Tibial artery (tissue), 4 donors: ENCODE data around the gene MTHFD1L.
"Not testable (repeated sequence)": the region's sequence is repeated elsewhere in the genome, so short reads cannot be mapped to it uniquely, and the experiment has no call there.

Experiments used
- DNase-seq, 2 donors: peaks; one replicate each; pipeline ENCODE4 v3.0.0-alpha.2; 2019
- H3K27ac ChIP-seq, 2 donors: fragments of 200-600 bp; sonication (generic) in 1 of 2; 1 replicate in 1 of 2; 2 replicates in 1 of 2; pipeline ENCODE4 v1.5.1; 2018 to 2019; ENCODE audit warnings: mild to moderate bottlenecking in 1 of 2
- H3K27me3 ChIP-seq, 2 donors: fragments of 200-600 bp; sonication (generic) in 1 of 2; one replicate each; pipeline versions ENCODE4 v1.5.1 to v1.6.0; 2016 to 2019
- H3K36me3 ChIP-seq, 3 donors: fragments of 200-600 bp; sonication (generic) in 2 of 3; one replicate each; pipeline ENCODE4 v1.5.1; 2016 to 2019; ENCODE audit warnings: mild to moderate bottlenecking in 2 of 3
- H3K4me1 ChIP-seq, 4 donors: fragments of 200-600 bp; sonication (generic) in 2 of 4; 1 replicate in 3 of 4; 2 replicates in 1 of 4; pipeline ENCODE4 v1.5.1; 2016 to 2019
- H3K4me3 ChIP-seq, 2 donors: fragments of 200-600 bp; sonication (generic) in 1 of 2; 1 replicate in 1 of 2; 2 replicates in 1 of 2; pipeline ENCODE4 v1.5.1; 2018 to 2019; ENCODE audit warnings: mild to moderate bottlenecking in 2 of 2
- H3K9me3 ChIP-seq, 3 donors: fragments of 200-600 bp; sonication (generic) in 1 of 3; one replicate each; pipeline ENCODE4 v1.5.1; 2016 to 2019
- CTCF ChIP-seq, 2 experiments: fragments of 200-600 bp in 1 of 2; fragments of 450-650 bp in 1 of 2; IDR thresholded peaks; one replicate each; pipeline ENCODE4 v1.5.1; 2017 to 2019; ENCODE audit warnings: antibody characterized with exemption in 2 of 2, mild to moderate bottlenecking in 1 of 2, moderate library complexity in 1 of 2
- intact Hi-C: fragments of 100-400 bp; cut with DNase I; formaldehyde crosslinking; loops from one replicate; pipeline ENCODE4 v1.15.0; 2023; ENCODE audit warnings: low total_unique reads

The MTHFD1L gene

DNA sequence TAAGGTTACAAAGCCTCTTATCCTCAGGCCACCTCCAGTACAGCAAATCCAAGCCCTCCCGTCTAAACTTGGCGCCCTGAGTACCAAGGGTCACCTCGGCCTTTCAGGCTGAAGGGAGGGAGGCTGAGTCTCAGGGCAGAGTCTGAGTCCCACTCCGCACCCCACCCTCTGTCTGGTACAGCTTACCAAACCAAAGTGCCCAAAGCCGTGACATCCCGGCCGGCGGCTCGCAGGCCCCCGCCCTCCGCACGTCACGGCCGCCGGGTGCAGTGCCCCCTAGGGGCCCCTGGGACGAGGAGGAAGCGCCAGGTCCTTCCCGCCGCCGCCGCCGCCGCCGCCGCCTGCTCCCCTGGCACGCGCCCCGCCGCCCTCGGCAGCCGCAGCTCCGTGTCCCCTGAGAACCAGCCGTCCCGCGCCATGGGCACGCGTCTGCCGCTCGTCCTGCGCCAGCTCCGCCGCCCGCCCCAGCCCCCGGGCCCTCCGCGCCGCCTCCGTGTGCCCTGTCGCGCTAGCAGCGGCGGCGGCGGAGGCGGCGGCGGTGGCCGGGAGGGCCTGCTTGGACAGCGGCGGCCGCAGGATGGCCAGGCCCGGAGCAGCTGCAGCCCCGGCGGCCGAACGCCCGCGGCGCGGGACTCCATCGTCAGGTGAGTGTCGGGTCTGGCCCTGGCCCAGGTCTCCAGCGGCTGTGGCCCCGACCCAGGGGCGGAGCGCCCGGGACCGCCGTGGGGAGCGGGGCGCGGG lies at the start of gene MTHFD1L:
Gene MTHFD1L (plus strand): TSS at position 297 of the 741 bp plus-strand sequence. CDS start 121 bp downstream, at position 418.
- Histone ChIP-seq H3K4me1 (peaks cover 0 to 20% (median 5%) of the 10 kb centered on the region in 4 donors), H3K4me3 (peak within 1 kb of the TSS; percentile 81 to 89), H3K9me3 (no peaks in the 10 kb centered on the region), H3K27ac (peak within 1 kb of the TSS; percentile 93 to 97), H3K36me3 (no peaks in the 10 kb centered on the region), H3K27me3 (no peaks in the 10 kb centered on the region)
- TF ChIP-seq CTCF (IDR thresholded peaks at IDR 0.05): peak; percentile 46 to 48
- intact Hi-C loops: no loop called here
- peak; percentile 66 to 95 for DNase-seq

DNA sequence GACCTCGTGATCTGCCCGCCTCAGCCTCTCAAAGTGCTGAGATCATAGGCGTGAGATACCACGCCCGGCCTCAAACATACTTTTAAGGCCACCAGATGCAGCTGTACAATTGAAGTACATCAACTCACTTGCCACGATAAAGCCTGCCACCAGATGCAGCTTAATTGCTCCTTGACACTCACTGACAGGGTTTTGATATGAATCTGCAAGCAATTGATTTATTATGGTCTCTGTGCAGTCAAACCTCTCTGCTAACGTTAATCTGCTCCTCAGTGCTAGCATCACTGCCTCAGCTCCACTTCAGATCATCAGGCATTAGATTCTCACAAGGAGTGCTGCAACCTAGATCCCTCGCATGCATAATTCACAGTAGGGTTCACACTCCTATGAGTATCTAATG lies 48.9 kb upstream of the MTHFD1L start:
- not testable (repeated sequence) for H3K4me1 ChIP-seq, H3K27ac ChIP-seq, H3K4me3 ChIP-seq, H3K27me3 ChIP-seq, H3K9me3 ChIP-seq, DNase-seq, H3K36me3 ChIP-seq
- intact Hi-C loops: loop anchor here (10.0 kb wide), 2 partner anchors 58 to 732 kb away; no protein-coding TSS in a partner anchor

- intact Hi-C loops: no loop called here
Observed at GRCh38 chr6:150822932-150823331, 42.6 kb upstream of the MTHFD1L start.

DNA sequence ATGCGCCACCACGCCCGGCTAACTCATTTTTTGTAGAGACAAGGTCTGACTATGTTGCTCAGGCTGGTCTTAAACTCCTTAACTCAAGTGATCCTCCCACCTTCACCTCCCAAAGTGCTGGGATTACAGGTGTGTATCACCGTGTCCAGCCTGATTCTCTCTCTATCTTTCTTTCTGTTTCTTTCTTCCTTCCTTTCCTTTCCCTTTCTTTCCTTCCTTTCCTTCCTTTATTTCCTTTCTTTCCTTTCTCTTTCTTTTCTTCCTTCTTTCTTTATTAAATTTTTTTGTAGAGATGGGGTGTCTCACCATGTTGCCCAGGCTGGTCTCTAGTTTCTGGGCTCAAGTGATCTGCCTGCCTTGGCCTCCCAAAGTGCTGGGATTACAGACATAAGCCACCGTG lies 38.7 kb upstream of the MTHFD1L start:
- H3K36me3 ChIP-seq: peaks cover 0 to 14% (median 4%) of the 10 kb centered on the region in 3 donors
- H3K4me3 ChIP-seq: no peak overlapping the region
- no peaks in the 10 kb centered on the region for H3K4me1 ChIP-seq
- no peak overlapping the region for H3K27ac ChIP-seq
- no peaks in the 10 kb centered on the region for H3K27me3 ChIP-seq
- DNase-seq: no peak
- no peak for TF ChIP-seq CTCF (IDR thresholded peaks at IDR 0.05)
- intact Hi-C loops: no loop called here
- no peaks in the 10 kb centered on the region for H3K9me3 ChIP-seq

More at GRCh38 chr6:150822932-150823331, 42.6 kb upstream of the MTHFD1L start:
- Histone ChIP-seq H3K4me1 (peaks cover 0 to 3% (median under 1%) of the 10 kb centered on the region in 4 donors), H3K36me3 (no peaks in the 10 kb centered on the region), H3K27ac (no peak overlapping the region), H3K4me3 (no peak overlapping the region), H3K9me3 (no peaks in the 10 kb centered on the region), H3K27me3 (no peaks in the 10 kb centered on the region)
- TF ChIP-seq CTCF (IDR thresholded peaks at IDR 0.05): no peak
- DNase-seq: no peak

DNA sequence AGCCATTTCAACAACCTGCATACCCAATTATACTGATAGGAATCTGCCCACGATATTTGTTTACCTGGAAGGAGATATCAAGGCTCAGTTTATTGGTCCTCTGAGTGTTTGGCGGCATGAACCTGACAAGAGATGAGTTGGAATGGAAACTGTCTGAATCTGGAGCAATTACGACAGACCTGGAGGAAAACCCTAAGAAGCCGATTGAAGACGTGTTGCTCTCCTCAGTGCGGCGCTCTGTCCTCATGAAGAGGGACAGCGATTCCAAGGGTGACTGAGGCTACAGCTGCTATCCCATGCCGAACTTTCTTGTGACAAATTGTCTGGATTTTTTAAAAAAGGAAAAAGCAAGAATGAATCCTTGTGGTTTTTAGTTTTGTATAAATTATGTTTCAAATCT lies 37.4 kb upstream of the MTHFD1L start:
- H3K27me3 ChIP-seq, H3K4me3 ChIP-seq, DNase-seq, H3K4me1 ChIP-seq, H3K27ac ChIP-seq, H3K9me3 ChIP-seq, intact Hi-C loops: not testable (repeated sequence)
- peaks cover 0 to 16% (median 4%) of the 10 kb centered on the region in 3 donors for H3K36me3 ChIP-seq

GRCh38 chr6:150830439-150831165 lies 34.9 kb upstream of the MTHFD1L start:
- H3K9me3 ChIP-seq: no peaks in the 10 kb centered on the region
- no peak for TF ChIP-seq CTCF (IDR thresholded peaks at IDR 0.05)
- no peak for DNase-seq
- intact Hi-C loops: no loop called here
- H3K36me3 ChIP-seq: peaks cover 0 to 16% (median 4%) of the 10 kb centered on the region in 3 donors
- H3K27ac ChIP-seq: no peak overlapping the region
- H3K4me1 ChIP-seq: no peaks in the 10 kb centered on the region
- no peak overlapping the region for H3K4me3 ChIP-seq
- no peaks in the 10 kb centered on the region for H3K27me3 ChIP-seq
